HG03558 (cell line): ENCODE data around the gene AGAP1.
"Not testable (repeated sequence)": the region's sequence is repeated elsewhere in the genome, so short reads cannot be mapped to it uniquely, and the experiment has no call there.

Experiments
- ATAC-seq: cut with Tn5 transposase; IDR thresholded peaks from one replicate; pipeline ENCODE4 v1.9.1; 2021; ENCODE audit warnings: moderate number of reproducible peaks; ENCODE audit not compliant: unreplicated experiment; ENCODE audit errors: extremely low read depth

The AGAP1 gene

DNA sequence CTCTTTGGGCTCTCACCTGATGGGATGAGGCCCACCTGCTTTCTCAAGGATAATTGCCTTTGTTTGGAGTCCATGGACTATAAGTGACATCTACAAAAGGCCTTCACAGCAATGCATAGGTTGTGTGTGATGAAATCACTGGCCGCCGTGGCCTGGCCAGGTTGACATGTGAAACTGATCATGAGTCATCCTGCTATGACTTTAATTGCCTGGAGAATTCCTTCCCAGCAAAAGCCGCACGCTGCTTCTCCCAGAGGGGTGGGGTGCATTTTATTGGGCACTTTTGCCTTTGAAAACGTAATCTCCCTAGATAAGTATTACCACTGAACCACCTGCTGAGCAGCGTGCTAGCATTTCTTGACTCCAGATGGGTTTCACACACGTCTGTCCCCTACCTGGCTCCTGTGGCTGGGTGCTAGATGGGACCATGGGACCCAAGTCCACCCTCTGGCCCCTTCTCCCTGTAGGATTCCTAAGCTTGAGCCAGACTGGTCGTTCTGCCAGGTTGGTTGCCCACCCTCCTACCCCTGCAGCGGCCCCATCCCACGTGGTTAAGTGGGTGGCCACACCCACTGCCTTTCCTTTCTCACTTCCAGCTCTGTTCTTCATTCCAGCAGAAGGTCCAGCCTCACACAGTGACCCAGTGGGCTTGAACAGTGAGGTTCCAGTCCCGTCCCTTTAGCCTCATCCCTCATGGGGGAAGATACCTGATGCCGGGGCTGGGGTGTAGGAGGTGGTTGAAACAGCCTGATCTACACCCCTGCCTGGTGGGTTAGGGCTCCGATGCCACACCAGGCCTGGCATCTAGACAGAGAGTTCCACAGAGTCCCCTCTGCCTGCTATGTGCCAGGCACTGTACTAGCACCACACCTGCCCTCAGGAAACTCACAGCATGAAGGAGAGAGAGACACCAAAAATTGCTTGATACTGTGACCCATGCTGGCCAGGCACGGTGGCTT lies 584.7 kb downstream of the AGAP1 start:
- no peak for ATAC-seq

DNA sequence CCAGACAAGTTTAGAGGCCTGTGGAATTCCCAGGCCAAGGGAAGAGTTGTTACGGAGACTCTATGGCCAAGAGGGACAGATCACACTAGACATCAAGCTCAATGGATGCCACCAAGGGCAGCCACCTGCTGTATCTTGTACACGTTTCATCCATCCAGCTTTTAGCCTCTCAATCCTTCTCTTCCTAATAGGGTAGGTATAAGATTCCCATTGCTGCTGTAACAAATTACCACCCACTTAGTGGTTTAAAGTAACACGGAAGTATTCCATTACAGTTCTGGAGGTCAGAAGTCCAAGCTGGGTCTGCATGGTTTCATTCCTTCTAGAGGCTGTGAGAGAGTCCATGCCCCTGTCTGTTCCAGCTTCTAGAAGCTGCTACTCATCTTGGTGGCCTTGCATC lies 586.6 kb downstream of the AGAP1 start:
- no peak for ATAC-seq

DNA sequence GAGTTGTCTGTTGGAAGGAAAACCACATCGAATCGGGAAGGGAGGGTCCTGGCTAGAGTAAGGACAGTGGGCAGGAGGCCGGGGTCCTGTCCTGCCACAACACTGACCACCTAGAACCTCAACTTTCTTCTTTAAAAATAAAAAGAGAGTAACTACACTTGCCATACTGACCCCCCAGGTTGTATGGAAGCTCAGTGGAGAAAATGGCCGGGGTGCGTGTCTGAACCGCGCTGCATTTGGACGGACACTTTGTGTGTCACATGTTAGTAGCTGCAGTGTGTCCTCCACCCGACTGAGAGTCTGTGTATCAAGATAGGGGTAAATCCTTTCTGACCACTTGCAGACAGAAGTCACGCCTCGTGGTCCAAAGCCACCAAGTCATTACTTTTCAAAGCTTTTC lies 587.3 kb downstream of the AGAP1 start:
- no peak for ATAC-seq

GRCh38 chr2:236082061-236082460 lies 588.2 kb downstream of the AGAP1 start:
- ATAC-seq, result no peak

GRCh38 chr2:236083934-236084333 lies 590.1 kb downstream of the AGAP1 start:
- no peak for ATAC-seq

DNA sequence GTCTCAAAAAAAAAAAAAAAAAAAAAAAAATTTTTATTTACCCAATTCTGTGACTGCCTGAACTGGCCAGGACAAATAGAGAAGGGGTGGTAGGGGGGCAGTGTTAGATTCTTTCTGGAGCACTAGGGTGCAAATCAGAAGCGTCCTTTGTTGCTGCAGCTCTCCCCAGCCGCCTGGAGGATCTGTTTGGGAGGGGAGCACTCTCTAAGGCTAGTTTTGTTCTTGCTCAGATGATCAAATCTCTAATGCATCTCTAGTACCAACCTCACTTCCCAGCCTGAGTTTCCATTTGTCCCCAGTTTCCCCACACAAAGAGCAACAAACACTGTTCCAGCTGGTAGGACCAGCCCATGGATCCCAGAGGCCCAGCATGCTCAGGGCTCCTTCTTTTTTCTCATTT lies 591.4 kb downstream of the AGAP1 start:
- no peak for ATAC-seq

- ATAC-seq, result no peak
Observed at GRCh38 chr2:236085647-236086046, 591.8 kb downstream of the AGAP1 start.

GRCh38 chr2:236086403-236086970 lies 592.6 kb downstream of the AGAP1 start:
- ATAC-seq, result no peak

- ATAC-seq, result no peak
Observed at GRCh38 chr2:236086971-236087465, 593.2 kb downstream of the AGAP1 start.

GRCh38 chr2:236088368-236089057 lies 594.7 kb downstream of the AGAP1 start:
- no peak for ATAC-seq

DNA sequence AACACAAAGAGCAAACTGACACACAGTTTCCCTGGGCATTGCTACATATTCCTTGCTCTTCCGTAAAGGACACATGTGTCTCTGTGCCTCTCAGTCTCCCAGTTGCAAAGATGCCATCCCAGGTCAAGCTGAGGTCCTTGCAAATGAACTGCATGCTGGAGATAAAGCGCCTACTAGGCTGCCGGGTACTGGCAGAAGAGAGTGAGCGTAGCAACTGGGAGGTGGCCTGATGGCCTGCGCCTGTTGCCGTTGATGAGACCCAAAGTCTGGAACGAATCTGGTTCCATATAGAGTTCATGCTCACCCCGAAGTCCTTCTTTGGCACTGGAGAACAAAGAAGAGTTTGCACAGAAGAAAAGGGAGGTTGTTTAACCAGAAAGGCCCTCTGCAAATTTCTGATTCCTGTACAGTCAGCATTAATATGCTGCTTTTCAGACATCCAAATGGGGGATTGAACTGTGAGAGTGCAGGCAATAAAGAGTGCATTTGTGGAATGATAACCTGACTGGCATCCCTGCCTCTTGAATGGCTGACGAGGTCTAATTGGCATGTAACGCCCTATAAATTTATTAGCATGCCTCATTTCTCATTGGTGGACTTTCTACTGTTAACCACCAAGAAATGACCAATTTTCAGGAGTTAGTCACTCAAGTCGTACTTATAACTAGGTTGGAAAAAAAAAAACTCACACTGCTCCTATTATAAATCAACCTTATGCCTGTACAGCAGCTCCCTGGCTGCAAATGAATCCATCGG lies 595.6 kb downstream of the AGAP1 start:
- ATAC-seq, result no peak

DNA sequence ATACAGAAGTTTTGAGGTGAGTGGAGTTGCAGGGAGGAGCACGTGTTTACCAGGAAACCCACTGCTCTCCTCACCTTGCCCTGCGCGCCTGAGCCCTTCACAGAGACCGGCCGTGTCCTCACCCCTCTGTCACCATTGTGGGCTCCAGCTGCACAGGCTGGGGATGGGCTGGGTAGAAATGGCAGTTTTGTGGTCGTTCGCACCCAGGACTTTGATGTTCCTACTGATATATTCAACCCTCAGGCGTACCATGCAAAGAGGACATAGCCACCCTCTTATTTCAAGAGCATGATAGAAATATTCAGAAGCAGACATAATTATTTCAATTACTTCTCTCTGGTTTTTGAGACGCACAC lies 596.2 kb downstream of the AGAP1 start:
- ATAC-seq, result no peak

- ATAC-seq, result not testable (repeated sequence)
Observed at GRCh38 chr2:236090826-236091225, 597.0 kb downstream of the AGAP1 start.

- no peak for ATAC-seq
Observed at GRCh38 chr2:236092714-236093113, 598.9 kb downstream of the AGAP1 start.

- ATAC-seq, result no peak
Observed at GRCh38 chr2:236093134-236093533, 599.3 kb downstream of the AGAP1 start.

DNA sequence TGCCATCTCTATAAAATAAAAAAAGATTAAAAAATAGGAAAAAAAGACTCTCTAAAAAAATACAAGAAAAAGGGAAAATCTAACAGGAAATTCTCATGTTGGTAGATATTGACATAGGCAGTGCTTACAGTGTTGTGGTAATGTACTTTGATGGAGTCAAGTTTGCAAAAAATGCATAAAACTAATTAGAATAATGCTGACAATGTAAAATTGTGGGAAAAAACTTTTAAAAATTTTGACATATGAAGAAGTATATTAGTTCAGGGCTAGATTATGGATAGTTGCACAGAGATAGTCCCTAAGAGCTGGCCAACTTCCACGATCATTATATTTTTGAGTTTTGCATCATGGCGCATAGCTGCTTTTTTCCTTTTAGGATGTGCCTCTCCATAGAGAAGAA lies 601.7 kb downstream of the AGAP1 start:
- no peak for ATAC-seq

- ATAC-seq, result no peak
Observed at GRCh38 chr2:236101311-236101950, 607.6 kb downstream of the AGAP1 start.

DNA sequence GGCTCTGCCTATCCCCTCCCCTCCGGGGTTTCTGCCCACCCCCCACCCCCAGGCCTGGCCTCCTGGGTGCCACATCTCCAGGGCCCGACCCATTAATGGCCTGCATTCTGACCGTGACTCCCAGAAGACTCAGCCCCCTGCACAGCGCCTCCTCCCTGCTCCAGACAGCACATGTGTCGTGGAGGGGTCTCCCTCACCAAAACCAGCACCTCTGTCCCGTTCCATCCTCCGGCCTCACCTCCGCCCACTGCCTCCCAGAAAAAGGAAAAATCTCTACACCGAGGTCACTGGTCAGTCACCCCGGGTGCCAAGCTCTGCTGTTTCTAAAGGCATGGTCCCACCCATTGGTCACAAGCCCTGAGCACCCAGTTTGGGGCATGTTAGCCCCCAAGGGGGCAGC lies 609.1 kb downstream of the AGAP1 start:
- ATAC-seq, result no peak

GRCh38 chr2:236103981-236104380 lies 610.1 kb downstream of the AGAP1 start:
- no peak for ATAC-seq
